Right lung (tissue), 5 donors: ENCODE data around the gene SPAG6. TPM values are rescaled to one million over a fixed set of nuclear protein-coding genes. Genes with fewer than 3 reads are reported as not detected.

ENCODE experiments used
- DNase-seq, 2 donors: peaks; one replicate each; pipeline ENCODE4 v3.0.0-alpha.2; 2013
- polyA plus RNA-seq, 5 donors: library from polyadenylated mRNA; unstranded; fragments of 120-200 nt; gene quantifications; one replicate each; pipeline versions ENCODE4 v1.2.1 to v1.2.3, GENCODE V29; 2013; ENCODE audit warnings: inconsistent platforms in 1 of 5, low replicate concordance in 1 of 5; ENCODE audit not compliant: insufficient read length in 5 of 5, insufficient read depth in 1 of 5

Gene SPAG6
- polyA plus RNA-seq, 5 donors: 1.9 to 14.0 (median 8.6) TPM

- DNase-seq: no peak
Observed at GRCh38 chr10:22458272-22459038, 113.2 kb downstream of the SPAG6 start.

- no peak for DNase-seq
Observed at GRCh38 chr10:22459496-22459895, 114.2 kb downstream of the SPAG6 start.

GRCh38 chr10:22460101-22460500 is 114.8 kb downstream of the SPAG6 start:
- DNase-seq: no peak

GRCh38 chr10:22460531-22461403 is 115.5 kb downstream of the SPAG6 start:
- DNase-seq: no peak

DNA sequence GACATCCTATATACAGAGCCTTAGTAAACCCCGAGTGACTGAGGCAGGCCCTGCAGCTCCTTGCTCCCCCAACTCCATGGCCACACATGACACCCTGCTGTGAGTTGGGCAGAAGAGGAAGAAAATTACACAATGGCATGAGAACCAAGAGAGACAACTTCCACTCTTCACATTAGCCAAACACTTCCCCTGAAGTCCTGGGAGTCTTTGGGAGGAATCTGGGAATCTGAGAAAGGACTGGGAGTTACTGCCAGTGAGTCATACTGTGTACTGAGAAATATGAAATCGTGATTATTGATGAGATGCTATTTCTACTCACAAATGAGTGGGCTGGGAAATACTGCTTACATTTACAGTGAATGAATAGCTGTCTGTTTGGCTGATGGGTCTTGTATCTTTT is 116.6 kb downstream of the SPAG6 start:
- DNase-seq: no peak

DNA sequence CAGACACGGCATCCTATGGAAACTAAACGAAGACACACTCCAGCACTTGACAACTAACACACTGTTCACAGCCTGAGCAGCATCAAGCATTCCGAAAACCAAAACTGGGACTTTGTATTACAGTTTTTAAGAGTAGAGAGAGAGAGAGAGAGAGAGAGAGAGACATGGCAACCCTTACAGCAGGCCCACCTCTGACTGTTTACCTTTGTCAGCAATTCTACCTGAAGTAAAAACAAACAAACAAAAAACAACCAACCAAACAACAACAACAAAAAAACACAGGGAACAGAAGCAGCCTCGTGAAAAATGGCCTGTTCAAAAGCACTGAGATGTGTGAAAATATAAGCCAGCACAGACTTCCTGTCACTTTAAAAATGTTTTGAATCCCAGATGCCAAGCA is 118.0 kb downstream of the SPAG6 start:
- DNase-seq: no peak

GRCh38 chr10:22464966-22465629 is 119.8 kb downstream of the SPAG6 start:
- DNase-seq: no peak

GRCh38 chr10:22466763-22467334 is 121.6 kb downstream of the SPAG6 start:
- DNase-seq: no peak

Other genes starting within 250 kb of the SPAG6 start
- gene EBLN1, start 127.5 kb upstream of the SPAG6 start, polyA plus RNA-seq: under 1 TPM in 1 of 5 donors, not detected in 4; 0.09 TPM
- gene COMMD3, start 29.1 kb upstream of the SPAG6 start, polyA plus RNA-seq: 10 to 100 TPM; 70.5 to 97.5 (median 81.2) TPM
- 100 to 1,000 TPM in 4 of 5 donors, 10 to 100 TPM in 1; 78.5 to 127 (median 108) TPM for gene BMI1, start 24.4 kb upstream of the SPAG6 start, polyA plus RNA-seq